Amniotic epithelial cell (primary cell): Measurements from ENCODE around the gene MYRF.
A peak's percentile ranks its signal among the peaks of the same experiment; 100 is the strongest.

Source experiments
- DNase-seq: peaks from one replicate; pipeline ENCODE4 v3.0.0-alpha.2; 2010; ENCODE audit warnings: low read depth

MYRF gene

GRCh38 chr11:61795459-61795858, 43.0 kb downstream of the MYRF start:
- DNase-seq = no peak

DNA sequence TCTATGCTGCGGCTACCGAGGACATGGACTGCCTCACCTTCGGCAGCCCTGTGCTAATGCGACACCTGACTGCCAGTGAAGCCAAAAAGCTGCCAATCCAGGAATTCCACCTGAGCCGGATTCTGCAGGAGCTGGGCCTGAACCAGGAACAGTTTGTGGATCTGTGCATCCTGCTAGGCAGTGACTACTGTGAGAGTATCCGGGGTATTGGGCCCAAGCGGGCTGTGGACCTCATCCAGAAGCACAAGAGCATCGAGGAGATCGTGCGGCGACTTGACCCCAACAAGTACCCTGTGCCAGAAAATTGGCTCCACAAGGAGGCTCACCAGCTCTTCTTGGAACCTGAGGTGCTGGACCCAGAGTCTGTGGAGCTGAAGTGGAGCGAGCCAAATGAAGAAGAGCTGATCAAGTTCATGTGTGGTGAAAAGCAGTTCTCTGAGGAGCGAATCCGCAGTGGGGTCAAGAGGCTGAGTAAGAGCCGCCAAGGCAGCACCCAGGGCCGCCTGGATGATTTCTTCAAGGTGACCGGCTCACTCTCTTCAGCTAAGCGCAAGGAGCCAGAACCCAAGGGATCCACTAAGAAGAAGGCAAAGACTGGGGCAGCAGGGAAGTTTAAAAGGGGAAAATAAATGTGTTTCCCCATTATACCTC, 43.6 kb downstream of the MYRF start:
- DNase-seq = no peak

DNA sequence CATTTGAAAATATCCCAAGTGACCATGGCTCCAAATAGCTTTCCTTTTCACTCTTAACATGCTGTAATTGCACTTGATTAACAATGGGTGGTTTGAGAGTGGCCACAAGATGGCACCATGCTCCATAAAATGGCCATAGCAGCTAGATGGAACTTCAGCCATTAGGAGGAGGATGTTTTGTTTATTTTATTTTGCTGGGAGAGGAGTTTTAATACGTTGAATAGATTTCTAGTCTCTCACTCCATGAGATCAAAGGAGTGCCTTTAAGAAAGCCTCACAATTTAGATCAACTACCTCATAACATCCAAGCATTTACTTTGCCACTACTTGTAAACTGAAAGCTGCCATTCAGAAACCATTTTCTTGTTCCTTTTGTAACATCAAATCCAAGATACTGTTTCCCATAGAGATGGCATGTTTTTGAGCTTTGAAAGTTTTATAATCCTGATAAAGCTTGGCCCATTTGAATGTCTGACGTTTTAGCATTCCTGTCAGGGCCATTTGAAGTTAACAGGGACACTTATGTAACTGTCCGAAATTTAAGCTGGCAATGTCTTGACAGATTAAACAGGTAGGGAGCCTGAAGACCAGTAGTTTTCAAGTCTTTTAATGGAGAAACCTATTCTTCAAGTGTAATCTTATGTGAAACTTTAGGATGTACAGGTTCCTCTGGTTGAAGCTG, 45.0 kb downstream of the MYRF start:
- peak; percentile 80 for DNase-seq

DNA sequence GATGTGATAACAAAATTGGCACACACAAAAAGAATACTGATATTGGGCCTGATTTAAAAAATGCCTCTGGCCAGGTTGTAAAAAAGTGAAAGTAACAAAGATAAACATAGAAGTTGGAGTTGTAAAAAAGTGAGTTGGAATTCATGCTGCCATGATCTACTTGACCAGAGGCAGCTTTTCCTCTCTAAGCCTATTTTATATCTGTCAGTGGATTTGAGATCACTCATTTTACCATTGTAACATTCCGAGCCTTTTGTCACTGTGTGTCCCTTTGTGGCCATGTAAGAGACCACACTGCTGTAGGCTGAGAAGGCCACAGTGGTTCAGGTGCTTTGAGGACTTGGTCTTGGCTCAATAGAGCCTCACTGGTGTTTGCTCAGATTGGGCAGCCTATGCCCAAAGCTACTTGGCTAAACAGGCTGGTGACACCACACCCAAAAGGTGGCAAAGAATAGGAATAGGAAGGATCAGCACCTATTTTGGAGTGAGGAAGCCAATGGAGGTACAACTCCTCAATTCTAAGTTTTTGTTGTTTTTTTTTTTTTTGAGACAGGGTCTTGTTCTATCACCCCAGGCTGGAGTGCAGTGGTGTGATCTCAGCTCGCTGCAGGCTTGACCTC, 47.3 kb downstream of the MYRF start:
- no peak for DNase-seq

- DNase-seq = no peak
Measured at GRCh38 chr11:61800331-61801281, 48.2 kb downstream of the MYRF start.

DNA sequence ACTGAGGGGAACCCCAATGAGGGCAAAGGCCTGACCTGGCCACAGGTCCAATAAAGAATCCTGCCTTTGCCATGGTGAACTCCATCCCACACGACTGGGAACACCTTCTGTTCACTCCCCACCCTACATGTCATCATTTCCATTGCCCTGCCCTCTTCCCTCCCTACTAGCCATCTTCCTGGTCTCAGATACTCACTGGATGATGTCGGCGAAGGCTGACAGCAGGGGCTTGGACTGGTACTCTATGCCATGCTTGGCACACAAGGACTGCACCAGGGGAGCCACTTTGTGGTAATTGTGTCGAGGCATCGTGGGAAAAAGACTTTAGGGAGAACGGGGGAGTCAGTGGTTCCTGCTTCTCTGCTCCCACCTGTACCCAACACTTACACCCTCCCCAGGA, 50.2 kb downstream of the MYRF start:
- DNase-seq = no peak

DNA sequence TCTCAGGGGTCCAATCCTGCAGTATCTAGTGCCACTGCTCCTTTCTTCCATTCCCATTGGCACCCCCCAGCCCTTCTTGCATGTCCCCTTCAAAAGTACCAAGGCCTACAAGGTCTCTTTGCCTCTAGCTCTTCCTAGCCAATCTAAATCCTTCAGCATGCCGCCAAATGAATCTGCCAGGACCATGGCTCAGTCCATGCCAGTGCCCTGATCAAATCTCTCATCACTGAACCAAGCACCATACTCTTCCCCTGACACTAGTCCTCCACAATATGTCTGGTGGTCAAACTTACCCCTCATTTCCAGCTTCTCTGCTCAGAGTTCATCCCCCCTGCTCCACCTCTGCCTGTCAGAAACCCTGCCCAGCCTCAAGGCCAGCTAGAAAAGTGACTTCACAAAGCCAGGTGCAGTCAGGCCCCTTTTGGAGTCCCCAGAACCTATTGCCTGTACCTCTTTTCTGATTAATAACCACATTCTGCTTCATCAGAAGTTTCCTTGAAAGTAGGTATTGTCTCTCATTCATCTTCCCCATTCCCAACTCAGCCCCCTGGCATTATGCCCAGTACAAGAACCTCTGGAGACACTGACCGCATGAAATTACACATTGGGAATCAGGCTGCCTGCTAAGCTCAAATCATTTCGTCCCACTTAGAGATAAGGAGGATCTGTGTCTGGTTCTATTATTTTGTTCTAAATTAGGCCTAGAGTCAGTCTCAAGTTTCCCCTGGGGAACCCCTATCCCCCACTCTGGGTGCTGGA, 51.6 kb downstream of the MYRF start:
- DNase-seq = peak; percentile 73

DNA sequence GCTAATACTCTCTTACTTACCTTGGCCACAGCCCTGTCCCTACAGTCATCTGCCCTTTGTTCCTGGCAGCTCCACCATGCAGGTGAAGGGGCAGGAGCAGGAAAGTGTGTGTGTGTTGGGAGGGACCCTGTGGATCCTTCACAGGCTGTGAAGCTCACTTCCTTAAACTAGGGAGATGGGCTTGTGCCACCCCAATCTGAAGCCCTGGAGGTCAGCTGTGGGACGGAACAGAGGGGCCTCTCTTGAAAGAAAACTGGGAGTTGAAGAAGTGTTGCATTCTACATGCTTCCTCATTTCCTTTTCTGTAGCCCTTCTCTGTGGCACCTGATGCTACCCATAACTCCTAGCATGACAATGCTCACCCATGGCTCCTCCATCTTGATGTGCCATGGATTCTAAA, 52.7 kb downstream of the MYRF start:
- DNase-seq = no peak

GRCh38 chr11:61806785-61807184, 54.3 kb downstream of the MYRF start:
- no peak for DNase-seq

DNA sequence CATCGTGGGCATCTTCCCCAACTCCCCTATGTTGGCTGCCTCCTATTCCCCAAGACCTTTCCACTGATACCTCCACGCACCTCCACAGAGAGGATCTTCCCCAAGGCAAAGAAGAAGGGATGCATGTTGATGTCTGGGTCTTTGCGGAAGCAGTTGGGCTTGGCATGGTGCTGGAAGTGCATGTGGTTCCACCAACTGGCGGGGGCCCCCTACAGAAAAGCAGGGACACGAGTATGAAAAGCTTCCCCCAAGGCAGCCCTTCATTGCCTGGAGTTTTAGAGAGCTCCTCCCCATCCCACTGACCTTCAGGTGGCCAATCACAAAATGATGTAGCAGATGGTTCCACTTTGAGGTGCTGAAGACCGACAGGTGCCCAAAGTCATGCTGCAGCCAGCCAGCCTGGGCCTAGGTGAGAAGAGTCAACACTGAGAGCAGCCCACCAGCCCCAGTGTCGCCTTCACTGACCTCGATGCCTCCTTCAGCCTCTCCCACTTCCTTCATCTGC, 58.3 kb downstream of the MYRF start:
- no peak for DNase-seq

GRCh38 chr11:61811831-61812230, 59.4 kb downstream of the MYRF start:
- DNase-seq = no peak

DNA sequence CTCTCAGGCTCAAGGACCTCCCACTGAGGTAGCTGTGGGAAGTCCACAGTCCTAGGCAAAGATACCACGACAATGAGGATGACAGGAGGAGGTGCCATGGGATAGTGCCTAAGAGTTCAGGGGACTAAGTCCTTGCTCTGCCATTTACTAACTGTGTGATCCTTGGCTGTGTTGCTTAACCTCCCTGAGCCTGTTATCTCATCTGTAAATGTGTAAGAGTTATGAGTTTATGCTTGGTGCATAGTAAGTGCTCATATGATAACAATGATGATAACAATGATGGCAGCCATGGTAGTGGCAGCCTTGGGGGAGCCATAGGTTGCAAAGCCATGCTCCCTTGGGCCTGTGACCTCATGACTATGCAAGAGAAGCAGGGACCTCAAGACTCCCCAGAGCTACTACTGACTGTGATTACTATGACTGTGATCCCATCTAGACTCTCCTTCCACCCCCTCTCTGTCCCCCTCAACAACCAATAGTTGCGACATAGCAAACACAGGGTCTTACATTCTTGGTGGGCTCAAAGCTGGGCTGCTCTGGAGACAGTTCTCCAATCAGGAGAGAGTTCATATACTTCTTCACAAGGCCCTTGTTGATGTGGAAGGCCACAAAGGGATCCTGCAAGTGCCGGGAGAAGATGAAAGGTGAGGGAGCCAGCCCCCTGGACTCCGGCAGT, 60.4 kb downstream of the MYRF start:
- no peak for DNase-seq

DNA sequence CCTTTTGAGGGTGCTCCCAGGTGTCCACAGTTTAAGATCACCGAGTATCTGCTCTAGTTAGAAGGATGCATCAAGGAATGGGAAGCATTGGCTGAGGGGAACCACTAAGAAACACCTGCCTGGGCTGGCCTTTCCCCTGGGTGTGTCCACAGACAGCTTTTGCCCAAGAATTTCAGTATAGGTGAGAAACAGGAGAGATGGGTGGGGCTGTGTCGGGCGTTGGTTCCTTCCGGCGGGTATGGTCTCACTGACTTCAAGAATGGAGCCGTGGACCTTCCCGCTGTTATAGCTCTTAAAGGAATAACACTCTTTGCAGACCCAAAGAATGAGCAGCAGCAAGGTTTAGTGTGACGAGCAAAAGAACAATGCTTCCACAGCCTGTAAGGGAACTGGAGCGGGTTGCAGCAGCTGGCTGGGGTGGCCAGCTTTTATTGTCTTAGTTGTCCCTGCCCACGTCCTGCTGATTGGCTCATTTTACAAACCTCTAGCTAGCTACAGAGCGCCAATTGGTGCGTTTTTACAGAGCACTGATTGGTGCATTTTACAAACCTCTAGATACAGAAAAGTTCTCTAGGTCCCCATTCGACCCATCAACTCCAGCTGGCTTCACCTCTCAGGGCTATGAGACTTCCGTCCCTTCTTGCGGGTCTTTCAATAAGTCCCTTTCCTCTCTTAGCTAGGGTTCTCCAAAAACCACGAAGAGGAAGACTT, 62.0 kb downstream of the MYRF start:
- DNase-seq = peak; percentile 52

DNA sequence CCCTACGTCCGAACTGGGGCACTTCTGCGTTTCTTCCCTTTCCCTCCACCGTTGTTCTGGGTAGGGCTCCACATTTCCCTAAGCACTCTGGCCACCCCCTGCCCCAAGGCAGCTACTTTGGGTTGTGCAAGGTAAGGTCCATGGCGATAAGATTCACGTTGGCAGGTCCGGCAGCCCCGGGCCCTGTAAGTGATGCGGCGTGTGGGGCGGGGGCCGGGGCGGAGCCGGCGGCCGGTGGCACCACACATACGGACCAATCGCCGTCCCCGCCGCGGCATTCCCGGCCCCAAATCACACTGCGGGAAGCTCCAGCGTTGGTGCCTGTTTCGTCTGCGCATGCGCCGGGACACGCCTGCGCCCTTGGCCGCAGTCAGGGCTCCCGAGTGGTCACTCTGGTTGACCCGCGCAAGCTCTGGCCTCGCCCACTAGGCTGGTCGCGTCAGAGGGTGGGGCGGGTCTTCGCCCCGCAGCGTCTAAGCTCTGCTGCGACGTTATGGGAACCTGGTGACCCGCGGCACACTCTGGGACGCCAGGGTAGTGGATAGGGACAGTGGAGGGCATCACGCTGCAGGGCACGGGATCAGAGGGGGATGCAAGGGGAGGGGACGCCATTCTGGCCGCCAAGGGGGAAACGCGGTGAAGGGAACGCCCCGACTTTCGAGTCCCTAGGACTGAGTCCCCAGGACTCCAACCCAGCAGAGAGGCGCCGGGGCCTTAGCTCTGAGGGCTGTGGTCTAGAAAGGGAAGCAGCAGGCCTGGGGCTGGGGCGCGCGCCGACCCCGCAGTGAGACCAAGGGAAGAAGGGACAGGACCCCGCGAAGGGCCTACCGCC, 62.7 kb downstream of the MYRF start:
- DNase-seq = peak; percentile 92

DNA sequence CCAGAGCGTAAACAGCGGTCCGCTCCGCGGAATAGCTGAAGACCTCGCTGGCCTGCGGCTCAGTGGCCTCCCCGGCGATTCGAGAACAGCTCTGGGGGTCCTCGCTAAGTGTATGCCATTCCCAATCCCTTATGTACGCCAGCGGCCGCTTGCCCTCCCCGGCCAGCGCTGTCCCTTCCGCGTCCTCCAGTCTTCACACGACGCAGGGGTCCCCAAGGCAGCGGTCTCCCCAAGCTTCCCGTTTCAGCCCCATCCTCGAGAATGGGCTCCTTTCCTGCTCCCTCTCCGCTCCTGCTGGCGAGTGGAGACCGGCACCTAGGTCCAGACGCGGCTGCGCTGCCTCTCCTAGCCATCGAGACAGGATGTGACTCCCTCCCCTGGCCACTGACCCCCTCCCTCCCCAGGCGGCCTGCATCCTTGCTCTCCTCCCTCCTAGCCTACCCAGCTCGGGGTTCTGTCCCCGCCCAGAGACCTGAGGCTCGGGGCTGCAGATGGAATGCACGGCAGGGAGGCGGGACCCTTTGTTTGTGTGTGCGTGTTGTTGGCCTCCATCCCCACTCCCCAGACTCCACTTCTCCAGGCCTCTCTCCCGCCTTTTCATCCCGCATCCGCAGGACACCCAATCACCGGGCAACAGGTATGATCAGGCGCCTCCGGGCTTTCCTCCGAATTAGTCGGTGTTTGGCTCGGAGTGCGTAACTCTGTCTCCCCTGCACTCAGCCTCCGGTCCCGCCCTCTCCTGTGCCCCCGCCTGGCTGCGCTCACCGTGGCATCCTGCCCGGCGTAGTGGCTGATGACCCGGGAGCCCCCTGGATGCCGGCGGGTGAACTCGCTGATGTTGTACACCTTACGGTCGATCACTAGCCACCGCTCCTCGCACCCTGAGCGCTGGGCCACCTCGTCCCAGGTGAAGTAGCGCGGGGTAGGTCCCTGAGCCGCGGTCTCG, 63.6 kb downstream of the MYRF start:
- peak; percentile 48 for DNase-seq

DNA sequence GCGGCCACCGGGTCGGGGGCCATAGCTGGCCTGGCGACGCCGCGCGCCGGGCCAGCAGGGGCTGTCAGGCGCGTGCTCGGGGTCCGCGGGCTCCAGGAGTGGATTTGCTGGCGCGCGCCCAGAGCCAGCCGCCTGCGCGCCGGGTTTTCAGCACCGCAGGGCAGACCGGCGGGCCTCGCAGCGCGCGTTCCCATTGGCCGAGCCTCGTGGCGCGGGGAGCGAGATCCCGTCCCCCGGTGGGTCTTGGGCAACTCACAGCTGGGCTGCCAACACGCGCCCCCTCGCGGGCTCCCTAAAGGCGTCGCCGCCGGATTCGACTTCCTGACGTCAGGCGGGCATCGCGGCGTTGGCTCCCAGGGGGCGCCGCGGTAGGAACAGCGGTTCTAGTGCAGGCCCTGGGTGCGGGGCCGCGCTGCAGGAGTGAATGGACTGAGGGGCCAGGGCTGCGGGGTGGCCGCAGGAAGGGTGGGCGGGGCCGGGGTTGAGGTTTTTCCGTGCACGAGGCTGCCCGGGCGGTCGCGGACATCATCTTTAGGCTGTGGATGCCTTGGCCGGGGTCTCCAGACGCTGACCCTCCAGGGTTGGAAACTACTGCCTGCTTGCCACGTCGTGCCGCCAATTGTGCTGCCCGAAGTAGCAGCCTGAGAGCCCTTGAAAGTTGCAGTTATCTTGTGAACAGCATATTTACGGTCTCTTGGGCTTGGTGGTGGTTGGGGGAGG, 64.5 kb downstream of the MYRF start, which contains the start of gene FADS1:
FADS1 (minus strand) TSS at position 268 of the 720 bp plus-strand sequence; CDS start at position 194, 74 bp downstream.
- peak; percentile 94 for DNase-seq

DNA sequence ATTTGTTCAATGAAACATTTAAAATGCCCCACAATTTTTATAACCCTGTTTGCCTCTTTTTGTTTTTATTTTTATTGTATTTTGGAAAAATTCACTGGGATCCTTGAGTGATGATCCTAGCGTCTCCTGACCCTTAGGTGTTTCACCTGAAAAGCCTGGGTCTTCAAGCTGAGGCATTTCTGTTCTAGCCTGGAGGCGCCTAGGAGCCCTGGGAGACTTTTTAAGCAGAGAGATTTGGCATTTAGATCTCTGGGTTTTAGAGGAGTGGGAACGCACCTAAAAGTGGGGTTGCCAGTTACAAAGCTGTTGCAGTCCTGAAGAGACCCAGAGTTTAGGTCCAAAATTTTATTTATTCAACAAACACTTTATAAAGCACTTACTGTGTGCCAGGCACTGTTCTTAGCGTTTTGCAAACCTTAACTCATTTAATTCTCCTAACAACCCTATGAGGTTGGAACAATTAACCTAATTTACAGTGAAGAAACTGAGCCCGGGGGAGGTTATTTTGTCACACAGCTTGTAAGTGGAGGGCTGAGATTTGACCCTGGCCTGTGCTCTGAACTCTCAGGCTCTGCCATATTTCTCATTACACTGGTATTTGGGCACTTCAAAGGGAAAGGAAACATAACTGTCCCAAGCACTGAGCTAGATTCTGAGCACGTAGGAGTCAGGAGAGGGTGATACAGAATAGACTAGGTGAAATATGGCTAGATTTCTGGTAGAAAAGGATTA, 65.2 kb downstream of the MYRF start:
- no peak for DNase-seq
